ENCODE measurements around the gene IDUA.
"Not testable (repeated sequence)": the region's sequence is repeated elsewhere in the genome, so short reads cannot be mapped to it uniquely, and the experiment has no call there.

Gene IDUA

DNA sequence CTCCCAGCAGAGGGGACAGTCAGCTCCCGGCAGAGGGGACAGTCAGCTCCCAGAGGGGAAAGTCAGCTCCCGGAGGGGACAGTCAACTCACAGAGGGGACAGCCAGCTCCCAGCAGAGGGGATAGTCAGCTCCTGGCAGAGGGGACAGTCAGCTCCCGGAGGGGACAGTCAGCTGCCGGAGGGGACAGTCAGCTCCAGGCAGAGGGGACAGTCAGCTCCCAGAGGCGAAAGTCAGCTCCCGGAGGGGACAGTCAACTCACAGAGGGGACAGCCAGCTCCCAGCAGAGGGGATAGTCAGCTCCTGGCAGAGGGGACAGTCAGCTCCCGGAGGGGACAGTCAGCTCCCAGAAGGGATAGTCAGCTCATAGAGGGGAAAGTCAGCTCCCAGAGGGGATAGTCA lies 67.0 kb downstream of the IDUA start:
- Mint-ChIP-seq H3K27me3 (peaks cover 60% of the 10 kb centered on the region), H3K4me1 (ENCODE audit: low read depth) (peaks cover 15% of the 10 kb centered on the region)
- H3K27ac Mint-ChIP-seq; H3K4me3 Mint-ChIP-seq; H3K9me3 Mint-ChIP-seq; intact Hi-C loops (cut with micrococcal nuclease); H3K36me3 Mint-ChIP-seq (ENCODE audit: low read depth): not testable (repeated sequence)
